ENCODE data around the gene ABI2.

DNA sequence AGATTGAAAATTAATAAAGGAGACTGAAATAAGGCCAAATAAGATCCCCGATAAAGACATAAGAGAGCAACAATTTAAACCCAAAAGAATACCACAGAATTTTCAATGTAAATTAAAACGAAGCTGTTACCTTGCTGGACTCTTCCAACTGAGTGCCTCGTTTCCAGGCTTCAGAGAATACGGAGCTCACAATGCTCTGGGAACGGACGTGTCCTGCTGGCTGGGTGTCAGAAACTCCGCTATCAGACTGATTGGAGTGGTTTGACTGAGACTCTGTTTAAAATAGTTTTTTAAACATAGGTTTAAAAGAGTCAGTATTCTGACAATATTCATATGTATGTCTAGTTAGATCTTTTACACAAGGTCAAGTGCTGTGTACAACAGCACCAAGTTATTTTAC is 116.5 kb downstream of the ABI2 start:
- TF ChIP-seq, protein P1, sequence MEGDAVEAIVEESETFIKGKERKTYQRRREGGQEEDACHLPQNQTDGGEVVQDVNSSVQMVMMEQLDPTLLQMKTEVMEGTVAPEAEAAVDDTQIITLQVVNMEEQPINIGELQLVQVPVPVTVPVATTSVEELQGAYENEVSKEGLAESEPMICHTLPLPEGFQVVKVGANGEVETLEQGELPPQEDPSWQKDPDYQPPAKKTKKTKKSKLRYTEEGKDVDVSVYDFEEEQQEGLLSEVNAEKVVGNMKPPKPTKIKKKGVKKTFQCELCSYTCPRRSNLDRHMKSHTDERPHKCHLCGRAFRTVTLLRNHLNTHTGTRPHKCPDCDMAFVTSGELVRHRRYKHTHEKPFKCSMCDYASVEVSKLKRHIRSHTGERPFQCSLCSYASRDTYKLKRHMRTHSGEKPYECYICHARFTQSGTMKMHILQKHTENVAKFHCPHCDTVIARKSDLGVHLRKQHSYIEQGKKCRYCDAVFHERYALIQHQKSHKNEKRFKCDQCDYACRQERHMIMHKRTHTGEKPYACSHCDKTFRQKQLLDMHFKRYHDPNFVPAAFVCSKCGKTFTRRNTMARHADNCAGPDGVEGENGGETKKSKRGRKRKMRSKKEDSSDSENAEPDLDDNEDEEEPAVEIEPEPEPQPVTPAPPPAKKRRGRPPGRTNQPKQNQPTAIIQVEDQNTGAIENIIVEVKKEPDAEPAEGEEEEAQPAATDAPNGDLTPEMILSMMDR (IDR thresholded peaks at IDR 0.05), result no peak
- TF ChIP-seq POLR2A (IDR thresholded peaks at IDR 0.05), result no peak
